HTERT RPE-1 (cell line): ENCODE data around the gene ZBTB21.

Experiments
- in situ Hi-C: fragments of 300-500 bp; cut with MboI; formaldehyde crosslinking; loops from 4 replicates; pipeline ENCODE4 v1.14.3; 2020; ENCODE audit warnings: low sequenced_read_pairs

ZBTB21 gene

DNA sequence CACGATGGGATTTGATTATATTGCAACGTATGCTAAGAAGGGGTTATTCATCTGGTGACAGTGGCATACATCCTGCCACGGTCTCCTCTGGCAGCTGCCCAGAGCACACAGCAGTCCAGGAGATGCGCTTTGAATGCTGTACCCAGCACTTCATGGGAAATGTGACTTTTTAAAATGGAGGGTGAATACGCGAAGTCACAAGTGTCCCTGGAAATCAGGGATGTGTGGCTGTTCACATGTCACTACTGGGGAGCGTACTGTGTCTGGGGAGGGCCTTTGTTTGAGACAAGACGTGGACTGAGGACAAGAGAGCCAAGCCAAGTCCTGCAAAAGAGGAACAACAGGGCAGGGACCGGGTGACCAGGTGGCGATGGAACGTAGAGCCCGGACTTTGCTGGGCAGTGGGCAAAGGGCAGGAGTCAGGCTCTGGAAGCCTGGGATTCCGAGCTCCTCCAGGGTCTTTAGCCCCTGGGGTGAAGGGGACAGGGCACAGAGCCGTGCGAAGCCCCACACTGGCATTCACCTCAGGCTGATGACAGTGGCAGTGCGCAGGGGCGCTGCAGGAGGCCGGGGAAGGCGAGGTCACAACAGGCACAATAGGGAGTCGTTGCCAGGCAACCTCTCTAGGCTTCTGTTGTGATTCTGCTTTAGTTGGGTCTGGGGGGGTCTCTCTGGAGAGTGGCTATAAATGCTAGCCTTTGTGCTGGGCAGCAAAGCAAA lies 11.4 kb upstream of the ZBTB21 start:
- in situ Hi-C loops: no loop called here

DNA sequence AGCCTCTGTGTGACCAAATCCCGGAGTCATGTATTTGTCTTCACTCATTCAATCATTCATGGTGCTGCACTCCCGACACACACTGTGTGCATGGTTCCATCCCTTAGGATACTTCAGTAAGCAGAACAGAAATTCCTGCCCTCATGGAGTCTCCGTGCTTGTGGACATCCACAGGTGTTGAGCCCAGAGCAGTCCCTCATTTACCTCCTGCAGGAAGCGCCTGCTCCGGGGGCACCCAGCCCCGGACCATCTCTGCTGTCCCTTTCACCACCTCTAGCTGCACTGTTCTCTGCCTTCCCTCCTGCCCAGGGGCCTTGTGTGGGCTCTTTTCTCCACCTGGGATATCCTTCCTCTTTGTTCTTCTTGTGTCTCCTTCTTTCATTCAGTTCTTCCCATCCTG lies 9.5 kb upstream of the ZBTB21 start:
- in situ Hi-C loops: no loop called here

DNA sequence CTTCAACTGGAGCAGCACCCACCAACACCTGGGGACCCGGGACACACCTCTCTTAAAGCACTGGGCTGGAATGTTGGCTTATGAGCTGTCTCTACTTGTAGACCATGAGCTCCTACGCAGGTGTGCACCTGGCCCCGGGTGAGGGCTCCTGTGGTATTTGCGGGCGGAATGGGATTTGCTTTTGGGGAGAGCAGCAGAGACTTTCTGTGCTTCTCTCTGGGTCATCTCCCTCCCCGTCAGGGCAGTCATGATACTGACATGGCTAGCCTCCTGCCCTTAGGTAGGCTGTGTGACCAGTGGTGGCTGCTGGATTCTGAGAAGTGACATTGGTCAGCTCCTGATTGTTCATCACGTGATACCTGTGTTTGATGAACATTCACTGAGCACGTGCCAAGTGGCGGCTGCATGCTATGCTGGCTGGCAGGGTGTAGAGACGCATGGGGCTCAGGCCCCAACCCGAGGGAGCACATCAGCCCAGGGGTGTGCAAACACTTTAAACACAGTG lies 9.0 kb upstream of the ZBTB21 start:
- in situ Hi-C loops: no loop called here

DNA sequence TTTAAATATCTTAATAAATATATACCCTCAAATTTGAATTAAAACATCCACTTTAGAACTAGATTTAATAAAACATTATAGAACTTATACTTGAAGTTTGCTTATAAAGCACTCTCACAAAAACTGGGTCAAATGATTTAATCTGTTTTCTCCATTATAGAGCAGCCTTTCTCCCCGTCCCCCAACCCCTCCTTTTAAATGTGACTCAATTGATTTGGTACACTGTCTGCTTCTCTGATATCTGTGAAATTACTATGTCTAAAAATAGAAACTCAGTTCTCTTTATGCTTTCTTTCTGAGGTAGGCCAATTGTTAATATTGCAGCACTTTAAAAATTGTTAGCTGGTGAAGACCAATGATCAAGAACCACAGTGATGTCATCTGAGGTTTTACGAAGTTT lies 6.9 kb upstream of the ZBTB21 start:
- in situ Hi-C loops: no loop called here

DNA sequence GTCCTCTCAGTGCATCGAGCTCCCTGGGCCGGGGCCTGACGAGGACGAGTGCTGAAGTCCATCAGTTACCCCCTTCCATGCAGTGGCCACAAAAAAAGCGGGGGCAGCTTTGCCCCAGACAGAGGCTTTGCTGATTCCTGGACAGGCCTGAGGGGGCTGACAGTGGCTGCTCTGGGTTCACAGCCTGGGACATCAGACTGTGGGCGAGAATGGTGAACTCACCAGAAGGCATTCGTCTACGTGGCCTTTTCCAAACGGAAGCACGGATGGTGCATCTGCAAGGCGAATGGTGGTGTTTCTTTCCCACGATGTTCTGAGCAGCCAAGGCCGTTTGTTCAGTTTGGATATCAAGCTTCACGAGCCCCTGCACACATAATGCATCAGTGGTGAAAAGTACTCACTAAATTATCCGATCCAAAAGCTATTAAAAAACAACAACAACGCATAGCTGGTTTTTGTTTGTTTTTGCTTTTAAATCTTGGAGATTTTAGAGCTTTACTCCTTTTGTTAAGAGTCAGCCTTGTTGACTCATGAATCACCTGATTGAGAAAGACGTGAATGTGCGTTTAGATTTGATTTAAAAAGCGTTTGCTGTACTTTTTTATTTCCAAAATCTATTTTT lies 6.3 kb upstream of the ZBTB21 start:
- in situ Hi-C loops: no loop called here

DNA sequence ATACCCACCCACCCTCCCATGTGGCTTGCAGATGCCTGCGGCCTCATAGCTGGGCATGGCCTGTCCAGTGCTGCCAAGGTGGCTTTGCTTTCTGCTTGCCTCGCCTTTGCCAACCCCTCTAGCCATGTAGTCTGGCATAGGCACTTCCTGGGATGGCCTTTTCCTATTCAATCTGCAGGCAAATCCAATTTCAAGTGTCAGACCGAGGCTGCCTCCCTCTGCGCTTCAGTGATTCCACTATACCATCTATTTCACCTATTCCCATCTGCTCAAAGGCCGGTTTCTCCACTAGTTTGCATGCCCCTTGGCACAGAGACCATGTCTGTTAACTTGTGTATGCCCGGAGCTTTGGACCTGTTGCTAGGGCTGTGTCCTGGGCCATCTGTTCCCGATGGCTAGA lies 3.8 kb upstream of the ZBTB21 start:
- in situ Hi-C loops: no loop called here

DNA sequence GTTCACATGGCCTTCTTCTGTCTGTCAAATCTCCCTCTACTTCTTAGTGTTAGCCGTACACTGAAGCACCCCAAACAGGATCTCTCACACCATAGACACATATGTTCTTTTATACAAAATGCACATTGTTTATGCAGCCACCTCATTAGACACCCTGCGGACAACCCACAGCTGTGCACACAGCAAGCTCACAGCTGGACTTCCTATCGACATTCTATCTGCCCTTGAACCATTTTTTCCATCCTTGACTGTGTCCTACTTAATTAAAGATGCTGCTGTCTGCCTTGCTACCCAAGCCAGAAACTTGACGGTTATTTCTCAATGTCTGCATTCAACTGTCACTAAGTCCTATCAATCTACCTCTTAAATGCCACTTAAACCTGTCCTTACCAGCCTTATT lies 3.2 kb upstream of the ZBTB21 start:
- in situ Hi-C loops: no loop called here

DNA sequence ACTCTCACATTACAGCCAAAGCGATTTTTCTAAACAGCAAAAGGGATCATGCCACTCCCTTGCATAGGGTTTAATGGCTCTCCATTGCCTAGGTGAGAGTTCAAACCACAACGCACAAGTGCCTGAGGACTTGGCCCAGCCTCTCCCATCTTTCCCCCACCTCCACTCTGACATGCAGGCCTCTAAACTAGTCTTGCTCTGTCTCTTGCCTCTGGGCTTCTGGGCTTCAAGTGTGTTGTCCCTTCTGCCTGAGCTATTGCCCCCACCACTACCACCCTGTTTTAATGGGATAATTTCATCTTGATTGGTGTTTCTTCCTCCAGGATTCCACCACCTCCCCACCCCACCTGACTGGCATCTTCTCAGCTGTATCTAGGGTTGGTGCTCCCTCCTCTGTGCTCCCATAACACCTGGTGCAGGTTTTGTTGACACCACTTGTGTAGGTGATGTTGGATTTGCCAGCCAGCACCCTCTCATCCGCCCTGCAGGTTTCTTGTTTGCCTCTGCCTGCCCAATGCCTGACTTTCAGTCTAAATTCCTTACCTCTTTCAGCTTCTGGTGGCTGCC lies 2.7 kb upstream of the ZBTB21 start:
- in situ Hi-C loops: no loop called here

DNA sequence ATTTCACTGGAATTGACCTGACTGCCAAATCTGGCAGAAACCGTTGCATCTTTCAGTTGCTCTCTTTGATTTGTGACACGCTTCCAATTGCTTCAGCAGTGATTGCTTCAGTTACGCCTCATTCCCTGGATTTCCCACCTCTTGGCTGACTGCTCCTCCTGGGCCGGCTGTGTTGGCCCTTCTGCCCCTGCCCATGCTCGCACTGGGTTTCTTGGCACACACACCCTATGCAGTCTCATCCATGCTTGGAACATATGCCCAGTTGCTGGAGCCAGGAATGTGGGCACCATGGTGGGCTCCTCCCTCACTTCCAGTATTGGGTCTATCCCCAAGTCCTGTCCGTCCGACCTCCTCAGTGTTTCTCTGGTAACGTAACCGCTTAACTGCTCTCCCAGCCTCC lies 2.2 kb upstream of the ZBTB21 start:
- in situ Hi-C loops: no loop called here

DNA sequence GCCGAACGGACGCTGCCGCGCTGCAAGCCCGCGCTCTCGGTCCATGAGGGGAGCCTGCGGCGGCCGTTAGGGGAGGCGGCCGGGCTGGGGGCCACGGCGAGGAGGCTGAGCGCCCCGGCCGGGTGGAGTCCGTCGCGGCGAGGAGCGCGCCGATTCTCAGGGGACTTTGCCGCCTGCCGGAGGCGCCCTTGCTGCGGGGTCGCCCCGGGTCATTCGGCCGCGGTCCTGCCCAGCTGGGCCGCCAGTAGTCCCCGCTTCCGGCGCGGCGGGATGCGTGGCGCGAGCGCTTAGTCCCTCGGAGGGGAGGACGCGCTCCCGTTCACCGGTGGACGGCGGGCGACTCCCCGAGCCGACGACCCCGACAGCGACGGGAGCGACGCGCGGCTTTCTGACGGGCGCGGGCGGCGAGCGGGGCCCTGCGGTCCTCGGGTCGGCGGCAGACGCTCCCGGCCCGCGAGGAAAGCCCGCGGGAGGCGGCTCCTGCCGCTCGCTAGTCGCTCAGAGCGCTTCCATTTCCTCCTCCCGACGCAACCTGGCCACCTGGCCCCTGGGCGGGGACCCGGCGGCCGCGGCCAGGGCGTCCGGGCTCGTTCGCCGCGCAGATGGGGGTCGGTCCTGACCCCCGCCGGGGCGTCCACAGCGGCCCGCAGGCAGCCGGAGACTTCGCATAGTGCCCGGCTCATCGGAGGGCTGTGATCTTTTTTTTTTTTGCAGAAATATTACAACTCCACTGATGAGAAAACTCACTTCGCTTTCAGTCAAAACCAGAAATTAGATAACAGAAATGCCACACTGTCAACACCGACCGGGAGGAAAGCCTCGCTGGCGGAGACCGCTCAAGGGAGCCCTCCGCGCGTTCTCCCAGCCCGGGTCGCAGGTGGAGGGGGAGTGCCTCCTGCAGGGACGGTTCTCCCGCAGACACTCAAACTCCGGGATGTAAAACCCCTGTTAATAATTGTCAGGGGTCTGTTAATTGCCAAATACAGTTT lies 641 bp upstream of the ZBTB21 start:
- in situ Hi-C loops: no loop called here

DNA sequence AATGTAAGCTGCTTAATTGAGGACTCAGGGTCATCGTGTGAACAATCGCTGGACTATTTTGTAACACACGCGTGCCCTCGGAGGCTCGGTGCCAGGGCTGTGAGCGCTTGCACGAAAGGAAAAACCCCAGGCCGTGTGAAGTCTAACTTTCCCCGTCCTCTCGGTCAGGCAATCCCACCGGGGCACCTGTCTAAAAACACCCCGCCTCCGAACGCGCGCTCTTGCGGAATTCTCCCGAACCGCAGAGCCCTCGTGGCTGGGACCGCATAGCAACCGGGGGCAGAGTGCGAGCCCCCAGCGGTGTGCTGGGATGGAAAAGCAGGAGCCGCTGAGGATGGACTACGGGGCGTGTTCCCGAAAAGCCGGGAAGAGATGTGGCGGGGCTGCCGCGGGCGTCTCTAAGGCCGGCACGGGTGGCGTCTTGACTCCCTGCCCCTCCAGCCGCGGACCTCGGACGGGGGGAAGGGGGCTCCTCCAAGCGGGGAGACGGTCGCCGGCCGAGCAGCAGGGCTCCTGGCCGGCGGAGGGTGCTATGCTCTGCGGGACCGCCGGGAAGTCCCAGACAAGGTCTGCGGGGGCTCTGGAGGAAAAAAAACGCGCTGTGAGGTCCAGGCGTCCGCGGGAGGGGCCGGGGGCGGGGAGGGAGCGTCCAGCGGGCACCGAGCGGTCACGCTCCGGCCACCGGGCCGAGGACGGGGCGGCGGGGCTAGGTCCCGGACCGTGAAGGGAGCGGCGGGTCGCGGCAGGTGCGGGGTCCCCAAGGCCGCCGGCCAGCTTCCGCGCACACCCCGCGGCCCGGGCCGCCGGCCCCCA lies 936 bp downstream of the ZBTB21 start:
- in situ Hi-C loops: no loop called here

DNA sequence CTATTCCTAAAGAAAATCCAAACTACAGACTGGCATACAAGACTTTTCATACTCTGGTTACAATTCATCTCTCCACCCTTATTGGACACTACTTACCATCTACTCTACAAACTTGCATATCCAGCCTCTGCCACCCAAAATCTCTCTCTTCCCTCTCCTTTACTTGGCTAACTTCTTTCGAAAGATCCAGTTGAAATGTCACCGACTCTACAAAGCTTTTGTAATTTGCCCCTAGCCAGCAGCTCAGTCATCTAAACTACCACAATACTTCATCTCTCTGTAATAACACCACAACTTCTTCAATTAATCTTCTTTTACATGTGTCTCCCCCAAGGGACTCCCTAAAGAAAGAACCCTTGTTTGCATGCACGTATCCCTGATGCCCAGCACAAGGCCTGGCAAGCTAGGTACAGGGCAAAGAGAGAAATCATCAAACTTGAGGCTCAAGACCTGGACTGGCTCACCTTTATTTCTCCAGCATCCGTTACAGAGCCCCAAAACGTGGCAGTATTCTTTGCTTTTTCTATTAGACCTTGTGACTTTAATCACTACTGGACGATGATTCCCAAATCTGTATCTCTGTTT lies 2.7 kb downstream of the ZBTB21 start:
- in situ Hi-C loops: no loop called here

DNA sequence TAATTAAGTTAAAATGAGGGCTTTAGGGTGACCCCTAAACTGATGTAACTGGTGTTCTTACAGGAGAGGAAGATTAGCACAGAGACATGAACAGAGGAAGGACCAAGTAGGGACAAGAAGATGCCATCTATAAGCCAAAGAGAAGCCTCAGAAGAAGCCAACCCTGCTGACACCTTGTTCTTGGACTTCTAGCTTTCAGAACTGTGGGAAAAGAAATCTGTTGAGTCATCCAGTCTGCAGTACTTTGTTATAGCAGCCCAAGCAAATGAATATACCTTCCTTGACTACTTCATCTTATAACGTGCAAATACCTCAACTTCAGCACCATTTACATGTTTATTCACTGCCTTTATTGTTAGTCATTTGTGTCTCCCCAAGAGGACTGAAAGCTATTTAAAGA lies 3.4 kb downstream of the ZBTB21 start:
- in situ Hi-C loops: no loop called here

DNA sequence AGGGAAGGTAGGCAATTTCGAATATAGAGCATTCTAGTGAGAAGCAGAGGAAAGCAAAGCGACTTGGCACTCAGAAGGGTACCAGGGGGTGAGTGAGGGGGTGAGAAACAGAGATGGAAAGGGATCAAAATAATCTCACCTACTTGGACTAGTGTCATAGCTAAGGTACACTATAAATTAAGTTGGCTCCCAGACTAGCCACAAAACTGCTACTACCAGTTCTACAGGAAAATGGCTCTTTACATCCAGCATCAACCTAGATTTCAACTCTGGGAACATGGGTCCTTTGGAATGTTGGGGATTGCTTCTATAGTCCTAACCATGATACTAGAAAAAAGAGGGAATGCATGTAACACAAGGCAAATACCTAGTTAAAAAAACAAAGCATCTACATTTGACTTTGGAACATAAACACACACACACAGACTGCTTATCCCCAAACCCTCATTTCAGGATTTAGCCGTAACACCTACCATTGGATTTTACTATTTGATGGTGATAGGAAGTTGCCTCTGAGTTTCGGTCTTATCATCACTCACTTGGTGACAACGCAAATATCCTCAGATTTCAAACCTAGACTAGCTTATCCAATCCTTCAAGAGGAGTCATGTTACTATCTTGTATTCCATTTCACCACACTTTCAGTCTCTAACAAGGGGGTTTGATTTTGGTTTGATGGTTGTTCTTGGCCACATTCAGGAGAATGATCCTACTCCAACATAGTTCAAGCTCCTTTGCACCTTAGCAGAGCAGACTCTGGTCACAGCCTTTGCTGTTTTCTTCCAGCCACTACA lies 5.6 kb downstream of the ZBTB21 start:
- in situ Hi-C loops: no loop called here

DNA sequence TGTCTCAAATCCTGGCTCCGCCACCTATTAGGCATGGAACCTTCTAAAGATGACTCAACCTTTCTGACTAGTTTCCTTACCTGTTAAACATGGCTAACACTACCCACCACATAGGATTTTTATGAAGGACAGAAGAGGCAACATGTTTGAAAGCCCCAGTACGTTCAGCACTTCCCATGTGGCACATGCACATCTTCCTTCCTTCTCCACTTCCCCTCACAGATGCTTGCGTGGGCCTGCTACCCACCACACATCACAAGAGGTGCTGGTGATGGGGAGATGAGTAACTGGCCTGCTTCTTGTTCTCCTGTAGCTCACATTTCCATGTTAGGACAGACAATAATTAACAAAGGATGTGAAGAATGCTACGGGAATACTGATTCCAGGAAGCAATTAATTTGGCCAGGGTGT lies 7.1 kb downstream of the ZBTB21 start:
- in situ Hi-C loops: no loop called here

DNA sequence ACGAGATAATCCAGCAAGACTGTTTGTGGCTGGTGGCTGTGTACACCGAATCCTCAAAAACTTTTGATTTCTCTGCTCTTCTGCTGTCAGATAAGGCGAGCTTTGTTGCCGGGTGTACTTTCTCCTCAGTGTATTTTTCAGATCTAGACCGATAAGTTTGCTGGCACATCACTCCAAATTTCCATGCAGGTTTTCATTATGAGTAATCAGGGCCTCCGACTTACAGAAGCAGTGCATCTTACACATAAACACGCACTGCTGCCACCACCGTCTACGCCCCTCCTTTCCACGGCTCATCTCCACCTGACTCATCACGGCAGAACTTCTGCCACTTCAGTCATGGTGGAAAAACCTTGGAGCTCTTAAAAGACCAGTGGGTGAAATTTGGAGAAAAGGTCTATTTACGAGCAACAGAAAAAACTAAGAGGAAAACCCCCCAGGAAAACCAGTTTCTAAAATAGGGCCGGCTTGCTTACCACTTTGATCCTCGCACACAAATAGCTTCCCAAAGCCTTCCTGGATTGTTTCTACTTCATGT lies 7.7 kb downstream of the ZBTB21 start:
- in situ Hi-C loops: no loop called here

DNA sequence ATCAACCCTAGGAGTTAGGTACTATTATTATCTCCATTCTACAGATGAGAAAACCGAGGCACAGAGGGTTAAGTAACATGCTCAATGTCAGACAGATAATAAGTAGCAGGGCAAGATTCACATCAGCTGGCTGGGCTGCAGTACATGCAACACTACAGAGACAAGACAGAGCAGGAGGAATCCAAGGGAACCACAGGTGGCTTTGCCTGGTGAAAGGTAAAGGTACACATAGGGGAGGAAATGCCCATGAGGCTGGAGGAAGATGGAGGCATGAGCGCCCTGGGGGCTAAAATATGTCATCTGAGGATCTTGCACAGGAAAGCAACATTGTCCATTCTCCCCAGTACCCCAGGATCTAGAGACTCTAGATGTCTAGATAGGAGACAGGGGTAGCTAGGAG lies 8.4 kb downstream of the ZBTB21 start:
- in situ Hi-C loops: no loop called here

DNA sequence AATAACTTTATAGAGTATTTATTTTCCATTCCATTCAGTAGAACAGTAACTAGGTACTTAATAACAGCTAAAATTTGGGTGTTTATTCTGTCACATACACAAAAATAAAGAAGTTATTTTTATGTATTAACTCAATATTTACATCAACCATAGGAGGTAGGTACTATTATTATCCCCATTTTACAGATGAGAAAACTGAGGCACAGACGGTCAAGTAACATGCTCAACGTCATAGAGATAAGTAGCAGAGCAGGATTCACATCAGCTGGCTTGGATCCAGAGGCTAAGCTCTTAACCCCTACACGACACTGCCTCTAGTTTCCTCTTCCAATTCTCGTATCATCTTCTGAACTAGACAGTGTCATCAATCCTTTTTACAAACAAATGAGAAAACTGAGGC lies 9.3 kb downstream of the ZBTB21 start:
- in situ Hi-C loops: no loop called here

DNA sequence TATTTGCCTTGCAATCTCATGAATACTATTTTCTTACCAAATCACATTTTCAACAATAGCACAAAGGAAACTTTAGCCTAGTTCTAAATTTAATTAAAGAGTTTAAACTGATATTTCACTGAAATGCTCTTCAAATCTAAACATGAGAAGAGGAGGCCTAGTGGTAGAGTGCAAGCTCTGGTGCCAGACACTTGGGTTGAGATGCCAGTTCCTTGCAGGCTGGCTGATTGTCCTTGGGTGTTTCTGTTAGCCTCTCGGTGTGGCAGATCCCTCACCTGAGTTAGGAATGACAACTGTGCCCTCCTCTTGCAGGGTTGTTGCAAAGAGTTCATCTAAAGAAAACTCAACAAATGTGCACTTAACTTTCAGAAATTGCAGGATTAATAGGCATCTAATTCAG lies 12.5 kb downstream of the ZBTB21 start:
- in situ Hi-C loops: no loop called here
